Measurements from ENCODE around the gene AP1S1. TPM values are rescaled to one million over a fixed set of nuclear protein-coding genes. Genes with fewer than 3 reads are reported as not detected.

The AP1S1 gene
- total and polyA plus RNA-seq, 2 of the 13 experiments (the other 11 are each of a cell fraction or from before 2014, with no cell fraction given) = 57.5 to 68.1 TPM

- no peak; the same call in 1 of the 2 replicates for TF ChIP-seq ZNF749 (CRISPR knock-in tag; IDR thresholded peaks at IDR 0.05; ENCODE audit: borderline replicate concordance)
- TF ChIP-seq NKX3-1 (CRISPR knock-in tag; IDR thresholded peaks at IDR 0.05) = 0 out of 2 replicates have a peak, but pooled peaks have one; percentile 64
- TF ChIP-seq ZBTB1 (CRISPR knock-in tag; IDR thresholded peaks at IDR 0.05; ENCODE audit: borderline replicate concordance) = no peak
- TF ChIP-seq ZNF530 (CRISPR knock-in tag; IDR thresholded peaks at IDR 0.05; ENCODE audit: low read depth) = no peak
- TF ChIP-seq ERF (CRISPR knock-in tag; IDR thresholded peaks at IDR 0.05) = no peak; the same call in 1 of the 2 replicates
- TF ChIP-seq ZNF20 (CRISPR knock-in tag; IDR thresholded peaks at IDR 0.05) = no peak
- TF ChIP-seq ZNF775 (CRISPR knock-in tag; IDR thresholded peaks at IDR 0.05; ENCODE audit: borderline replicate concordance) = no peak
- no peak for TF ChIP-seq ZNF678 (CRISPR knock-in tag; IDR thresholded peaks at IDR 0.05)
- TF ChIP-seq THYN1 (CRISPR knock-in tag; IDR thresholded peaks at IDR 0.05; ENCODE audit: borderline replicate concordance, low read depth) = peak; percentile 57; the same call in 1 of the 2 replicates
- TF ChIP-seq, protein P1, sequence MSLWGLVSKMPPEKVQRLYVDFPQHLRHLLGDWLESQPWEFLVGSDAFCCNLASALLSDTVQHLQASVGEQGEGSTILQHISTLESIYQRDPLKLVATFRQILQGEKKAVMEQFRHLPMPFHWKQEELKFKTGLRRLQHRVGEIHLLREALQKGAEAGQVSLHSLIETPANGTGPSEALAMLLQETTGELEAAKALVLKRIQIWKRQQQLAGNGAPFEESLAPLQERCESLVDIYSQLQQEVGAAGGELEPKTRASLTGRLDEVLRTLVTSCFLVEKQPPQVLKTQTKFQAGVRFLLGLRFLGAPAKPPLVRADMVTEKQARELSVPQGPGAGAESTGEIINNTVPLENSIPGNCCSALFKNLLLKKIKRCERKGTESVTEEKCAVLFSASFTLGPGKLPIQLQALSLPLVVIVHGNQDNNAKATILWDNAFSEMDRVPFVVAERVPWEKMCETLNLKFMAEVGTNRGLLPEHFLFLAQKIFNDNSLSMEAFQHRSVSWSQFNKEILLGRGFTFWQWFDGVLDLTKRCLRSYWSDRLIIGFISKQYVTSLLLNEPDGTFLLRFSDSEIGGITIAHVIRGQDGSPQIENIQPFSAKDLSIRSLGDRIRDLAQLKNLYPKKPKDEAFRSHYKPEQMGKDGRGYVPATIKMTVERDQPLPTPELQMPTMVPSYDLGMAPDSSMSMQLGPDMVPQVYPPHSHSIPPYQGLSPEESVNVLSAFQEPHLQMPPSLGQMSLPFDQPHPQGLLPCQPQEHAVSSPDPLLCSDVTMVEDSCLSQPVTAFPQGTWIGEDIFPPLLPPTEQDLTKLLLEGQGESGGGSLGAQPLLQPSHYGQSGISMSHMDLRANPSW (CRISPR knock-in tag; IDR thresholded peaks at IDR 0.05; ENCODE audit: borderline replicate concordance) = 0 out of 2 replicates have a peak, but pooled peaks have one; percentile 4
- TF ChIP-seq, protein P2, sequence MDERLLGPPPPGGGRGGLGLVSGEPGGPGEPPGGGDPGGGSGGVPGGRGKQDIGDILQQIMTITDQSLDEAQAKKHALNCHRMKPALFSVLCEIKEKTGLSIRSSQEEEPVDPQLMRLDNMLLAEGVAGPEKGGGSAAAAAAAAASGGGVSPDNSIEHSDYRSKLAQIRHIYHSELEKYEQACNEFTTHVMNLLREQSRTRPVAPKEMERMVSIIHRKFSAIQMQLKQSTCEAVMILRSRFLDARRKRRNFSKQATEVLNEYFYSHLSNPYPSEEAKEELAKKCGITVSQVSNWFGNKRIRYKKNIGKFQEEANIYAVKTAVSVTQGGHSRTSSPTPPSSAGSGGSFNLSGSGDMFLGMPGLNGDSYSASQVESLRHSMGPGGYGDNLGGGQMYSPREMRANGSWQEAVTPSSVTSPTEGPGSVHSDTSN (CRISPR knock-in tag; IDR thresholded peaks at IDR 0.05) = 0 out of 2 replicates have a peak, but pooled peaks have one; percentile 29
- no peak for TF ChIP-seq ZNF282 (IDR thresholded peaks at IDR 0.05; ENCODE audit: partially characterized antibody)
- TF ChIP-seq, protein P3, sequence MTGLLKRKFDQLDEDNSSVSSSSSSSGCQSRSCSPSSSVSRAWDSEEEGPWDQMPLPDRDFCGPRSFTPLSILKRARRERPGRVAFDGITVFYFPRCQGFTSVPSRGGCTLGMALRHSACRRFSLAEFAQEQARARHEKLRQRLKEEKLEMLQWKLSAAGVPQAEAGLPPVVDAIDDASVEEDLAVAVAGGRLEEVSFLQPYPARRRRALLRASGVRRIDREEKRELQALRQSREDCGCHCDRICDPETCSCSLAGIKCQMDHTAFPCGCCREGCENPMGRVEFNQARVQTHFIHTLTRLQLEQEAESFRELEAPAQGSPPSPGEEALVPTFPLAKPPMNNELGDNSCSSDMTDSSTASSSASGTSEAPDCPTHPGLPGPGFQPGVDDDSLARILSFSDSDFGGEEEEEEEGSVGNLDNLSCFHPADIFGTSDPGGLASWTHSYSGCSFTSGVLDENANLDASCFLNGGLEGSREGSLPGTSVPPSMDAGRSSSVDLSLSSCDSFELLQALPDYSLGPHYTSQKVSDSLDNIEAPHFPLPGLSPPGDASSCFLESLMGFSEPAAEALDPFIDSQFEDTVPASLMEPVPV (CRISPR knock-in tag; IDR thresholded peaks at IDR 0.05) = peak; percentile 80; the same call in 1 of the 2 replicates
- TF ChIP-seq HBP1 (CRISPR knock-in tag; IDR thresholded peaks at IDR 0.05; ENCODE audit: low read depth) = peak; percentile 30
- TF ChIP-seq, protein P4, sequence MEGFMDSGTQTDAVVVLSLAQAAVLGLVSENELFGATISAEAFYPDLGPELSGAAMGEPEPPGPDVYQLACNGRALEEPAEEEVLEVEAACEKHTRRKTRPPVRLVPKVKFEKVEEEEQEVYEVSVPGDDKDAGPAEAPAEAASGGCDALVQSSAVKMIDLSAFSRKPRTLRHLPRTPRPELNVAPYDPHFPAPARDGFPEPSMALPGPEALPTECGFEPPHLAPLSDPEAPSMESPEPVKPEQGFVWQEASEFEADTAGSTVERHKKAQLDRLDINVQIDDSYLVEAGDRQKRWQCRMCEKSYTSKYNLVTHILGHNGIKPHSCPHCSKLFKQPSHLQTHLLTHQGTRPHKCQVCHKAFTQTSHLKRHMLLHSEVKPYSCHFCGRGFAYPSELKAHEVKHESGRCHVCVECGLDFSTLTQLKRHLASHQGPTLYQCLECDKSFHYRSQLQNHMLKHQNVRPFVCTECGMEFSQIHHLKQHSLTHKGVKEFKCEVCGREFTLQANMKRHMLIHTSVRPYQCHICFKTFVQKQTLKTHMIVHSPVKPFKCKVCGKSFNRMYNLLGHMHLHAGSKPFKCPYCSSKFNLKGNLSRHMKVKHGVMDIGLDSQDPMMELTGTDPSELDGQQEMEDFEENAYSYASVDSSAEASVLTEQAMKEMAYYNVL (CRISPR knock-in tag; IDR thresholded peaks at IDR 0.05; ENCODE audit: borderline replicate concordance) = peak; percentile 88; the same call in 1 of the 2 replicates
- no peak for TF ChIP-seq NFE2L2 (IDR thresholded peaks at IDR 0.05; ENCODE audit: low read length)
- peak; percentile 66 for TF ChIP-seq JUND (CRISPR knock-in tag; IDR thresholded peaks at IDR 0.05)
- TF ChIP-seq ZNF225 (CRISPR knock-in tag; IDR thresholded peaks at IDR 0.05) = peak; percentile 26; the same call in 1 of the 2 replicates
- TF ChIP-seq MTA3 (CRISPR knock-in tag; IDR thresholded peaks at IDR 0.05) = no peak
Observed at GRCh38 chr7:101126651-101127459, 27.4 kb upstream of the AP1S1 start, which contains the start of gene SERPINE1 (continued).

Measured in HepG2 (cell line).